HG03097 (cell line): ENCODE measurements around the gene AMD1.
A peak's percentile ranks its signal among the peaks of the same experiment; 100 is the strongest.
"Not testable (repeated sequence)": the region's sequence is repeated elsewhere in the genome, so short reads cannot be mapped to it uniquely, and the experiment has no call there.

Experiments
- ATAC-seq: cut with Tn5 transposase; IDR thresholded peaks from one replicate; pipeline ENCODE4 v1.9.1; 2021; ENCODE audit not compliant: unreplicated experiment, low FRiP score

The AMD1 gene

DNA sequence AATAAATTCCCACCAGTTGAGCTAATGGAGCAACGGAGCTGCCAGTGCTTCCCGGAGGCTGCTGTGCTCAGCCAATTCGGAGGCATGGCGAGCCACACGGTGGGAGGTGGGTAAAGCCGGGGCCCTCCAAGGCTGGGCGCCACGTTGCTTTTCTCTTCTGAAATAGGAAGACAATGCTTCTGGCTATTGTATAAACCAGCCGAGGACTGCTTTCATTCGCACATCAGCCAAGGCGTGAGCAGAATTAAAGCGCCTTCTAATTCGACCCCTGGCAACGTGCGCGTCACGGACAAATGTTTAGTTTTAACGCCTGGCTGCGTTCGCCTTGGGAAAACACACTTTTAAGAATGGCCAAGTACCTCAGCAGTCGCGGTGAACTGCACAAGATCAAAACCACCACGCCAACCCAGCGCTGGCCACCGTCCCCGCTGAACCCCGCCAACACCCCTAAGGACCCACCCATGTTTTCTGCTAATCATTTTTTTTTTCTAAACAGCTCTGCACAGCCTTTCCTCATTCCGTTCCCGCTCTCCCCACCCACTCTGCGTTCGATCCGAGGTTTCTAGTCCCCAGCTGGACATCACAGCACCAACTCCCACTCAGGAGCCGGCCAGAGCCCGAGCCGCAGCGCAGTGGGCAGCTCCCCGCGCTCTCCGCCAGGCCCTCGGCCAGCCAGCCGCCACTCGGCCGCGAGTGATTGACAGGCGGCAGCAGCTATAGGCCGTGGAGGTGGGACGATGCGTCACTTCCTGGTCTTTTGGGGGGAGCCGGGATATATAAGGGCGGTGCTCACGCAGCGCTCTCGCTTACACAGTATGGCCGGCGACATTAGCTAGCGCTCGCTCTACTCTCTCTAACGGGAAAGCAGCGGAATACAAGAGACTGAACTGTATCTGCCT is at the start of gene AMD1:
Gene AMD1 (plus strand): TSS at position 805 of the 899 bp plus-strand sequence. CDS start 321 bp downstream, outside the sequence.
- ATAC-seq, result peak; percentile 69

DNA sequence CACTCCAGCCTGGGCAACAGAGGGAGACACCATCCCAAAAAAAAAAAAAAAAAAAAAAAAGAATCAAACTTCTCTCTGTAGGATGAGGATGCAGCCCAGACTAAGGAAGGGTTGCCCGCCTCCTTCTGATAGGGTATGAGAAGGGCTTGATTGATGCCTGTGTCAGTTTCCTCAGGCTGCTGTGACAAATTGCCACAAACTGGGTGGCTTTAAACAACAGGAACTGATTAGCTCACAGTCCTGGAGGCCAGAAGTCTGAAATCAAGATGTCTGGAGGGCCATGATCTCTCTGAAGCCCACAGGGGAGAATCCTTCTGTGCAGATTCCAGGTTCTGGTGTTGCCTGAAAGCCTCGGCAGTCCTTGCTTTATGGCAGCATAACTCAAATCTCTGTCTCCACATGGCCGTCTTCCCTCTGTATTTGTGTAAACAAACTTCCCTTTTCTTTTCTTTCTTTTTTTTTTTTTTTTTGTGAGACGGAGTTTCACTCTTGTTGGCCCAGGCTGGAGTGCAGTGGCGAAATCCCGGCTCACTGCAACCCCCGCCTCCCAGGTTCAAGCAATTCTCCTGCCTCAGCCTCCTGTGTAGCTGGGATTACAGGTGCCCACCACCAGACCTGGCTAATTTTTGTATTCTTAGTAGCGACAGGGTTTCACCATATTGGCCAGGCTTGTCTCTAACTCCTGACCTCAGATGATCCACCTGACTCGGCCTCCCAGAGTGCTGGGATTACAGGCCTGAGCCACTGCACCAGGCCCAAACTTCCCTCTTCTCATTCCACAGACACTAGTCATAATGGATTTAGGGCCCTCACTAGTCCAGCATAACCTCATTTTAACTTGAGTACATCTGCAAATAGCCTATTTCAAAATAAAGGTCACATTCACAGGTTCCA is 48.1 kb upstream of the AMD1 start:
- ATAC-seq, result no peak

DNA sequence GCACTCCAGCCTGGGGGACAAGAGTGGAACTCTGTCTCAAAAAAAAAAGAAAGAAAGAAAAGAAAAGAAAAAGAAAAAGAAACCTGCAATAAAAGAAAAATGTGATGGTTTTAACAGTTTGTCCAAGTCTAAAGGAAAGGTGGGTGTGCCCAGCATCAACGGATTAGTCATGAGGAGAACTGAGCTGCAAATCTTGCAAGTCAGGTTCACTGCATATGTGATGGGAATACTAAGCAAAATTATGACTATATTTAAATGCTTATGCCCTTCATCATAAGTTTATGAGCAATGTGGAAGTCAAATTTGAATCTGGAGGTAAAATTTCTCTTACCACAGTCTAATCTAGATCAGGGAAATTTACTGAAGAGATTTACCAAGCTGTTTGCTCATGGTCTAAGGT is 46.2 kb upstream of the AMD1 start:
- no peak for ATAC-seq

DNA sequence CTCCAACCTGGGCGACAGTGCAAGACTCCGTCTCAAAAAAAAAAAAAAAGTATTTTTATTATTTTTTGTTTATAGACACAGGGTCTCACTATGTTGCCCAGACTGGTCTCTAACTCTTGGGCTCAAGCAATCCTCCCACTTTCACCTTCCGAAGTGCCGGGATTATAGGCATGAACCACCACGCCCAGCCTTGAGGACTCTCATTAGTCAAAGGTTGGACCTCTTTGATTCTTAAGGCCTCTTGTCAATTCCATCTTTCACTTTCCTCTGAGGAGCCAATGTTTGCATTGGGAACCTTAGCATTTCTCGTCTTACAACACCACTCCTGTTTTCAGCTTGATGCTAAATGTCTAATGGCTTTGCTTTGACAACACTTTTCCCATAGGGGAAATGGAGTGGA is 43.2 kb upstream of the AMD1 start:
- ATAC-seq, result no peak

DNA sequence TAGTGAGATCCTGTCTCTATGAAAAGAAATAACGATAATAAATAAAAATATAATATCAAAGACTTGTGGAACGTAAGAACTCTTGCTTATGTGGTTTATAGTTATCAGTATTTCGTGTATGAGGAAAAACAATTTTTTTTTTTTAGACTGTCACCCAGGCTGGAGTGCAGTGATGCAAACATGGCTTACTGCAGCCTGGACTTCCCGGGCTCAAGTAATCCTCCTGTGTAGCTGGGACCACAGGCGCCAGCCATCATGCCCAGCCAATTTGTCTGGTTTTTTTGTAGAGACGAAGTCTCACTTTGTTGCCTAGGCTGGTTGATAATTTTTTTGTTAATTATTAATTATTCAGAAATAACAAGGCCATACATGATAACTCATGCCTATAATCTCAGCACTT is 40.8 kb upstream of the AMD1 start:
- ATAC-seq, result no peak

DNA sequence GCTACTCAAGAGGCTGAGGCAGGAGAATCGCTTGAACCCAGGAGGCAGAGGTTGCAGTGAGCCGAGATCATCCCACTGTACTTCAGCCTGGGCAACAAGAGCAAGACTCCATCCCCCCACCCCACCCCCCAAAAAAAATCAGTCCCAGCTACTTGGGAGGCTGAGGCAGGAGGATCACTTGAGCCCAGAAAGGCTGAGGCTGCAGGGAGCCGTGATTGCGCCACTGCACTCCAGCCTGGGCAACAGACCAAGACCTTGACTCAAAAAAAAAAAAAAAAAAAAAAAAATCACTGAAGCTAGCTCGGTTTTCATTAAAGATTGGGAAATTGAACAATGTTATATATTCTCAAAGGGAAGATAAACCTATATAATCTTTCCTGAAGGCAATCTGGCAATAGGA is 38.8 kb upstream of the AMD1 start:
- ATAC-seq, result not testable (repeated sequence)

DNA sequence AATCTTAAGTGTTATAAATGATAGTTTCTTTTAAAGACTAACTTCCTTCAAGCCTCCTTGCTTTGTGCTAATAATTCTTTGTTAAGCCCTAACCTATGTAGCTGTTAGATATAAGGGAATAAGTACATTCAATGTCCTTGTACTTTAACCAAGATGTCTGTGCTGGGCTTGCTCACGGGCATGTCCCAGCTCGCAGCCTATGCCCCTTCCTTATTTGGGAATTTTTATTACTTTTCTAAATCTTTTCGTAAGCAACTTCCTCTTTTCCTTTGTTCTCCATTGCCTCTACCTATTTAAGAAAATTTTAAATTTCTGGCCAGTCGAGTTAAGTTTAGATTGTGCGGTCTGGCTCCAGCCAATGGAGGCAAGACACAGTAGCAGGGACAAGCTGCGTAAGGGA is 33.3 kb upstream of the AMD1 start:
- no peak for ATAC-seq

DNA sequence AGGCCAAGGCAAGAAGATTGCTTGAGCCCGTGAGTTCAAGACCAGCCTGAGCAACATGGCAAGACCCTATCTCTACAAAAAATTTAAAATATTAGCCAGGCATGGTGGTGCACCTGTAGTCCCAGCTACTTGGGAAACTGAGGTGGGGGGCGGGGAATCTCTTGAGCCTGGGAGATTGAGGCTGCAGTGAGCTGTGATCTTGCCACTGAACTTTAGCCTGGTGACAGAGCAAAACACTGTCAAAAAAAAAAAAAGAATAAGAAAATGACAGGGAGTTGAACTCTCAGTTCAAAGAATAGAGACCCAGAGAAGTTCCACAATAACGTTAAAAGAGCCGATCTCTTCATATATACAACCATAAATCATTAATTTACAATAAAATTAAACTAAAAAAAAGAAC is 24.8 kb upstream of the AMD1 start:
- ATAC-seq, result no peak

DNA sequence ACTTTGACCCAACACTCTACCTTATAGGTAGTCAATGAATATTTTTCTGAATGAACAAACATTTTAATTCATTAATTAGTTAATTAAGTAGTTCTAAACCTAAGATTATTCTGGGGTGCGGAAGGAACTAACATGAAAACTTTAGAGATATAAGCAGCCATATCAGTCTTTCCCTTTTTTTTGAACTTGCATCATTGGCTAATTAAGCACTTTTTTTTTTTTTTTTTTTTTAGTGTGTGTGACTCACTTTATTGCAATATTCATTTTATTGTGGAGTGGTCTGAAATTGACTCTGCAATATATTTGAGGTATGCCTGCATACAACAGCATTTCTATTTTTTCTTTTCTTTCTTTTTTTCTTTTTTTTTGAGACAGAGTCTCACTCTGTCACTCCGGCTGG is 21.8 kb upstream of the AMD1 start:
- no peak for ATAC-seq

DNA sequence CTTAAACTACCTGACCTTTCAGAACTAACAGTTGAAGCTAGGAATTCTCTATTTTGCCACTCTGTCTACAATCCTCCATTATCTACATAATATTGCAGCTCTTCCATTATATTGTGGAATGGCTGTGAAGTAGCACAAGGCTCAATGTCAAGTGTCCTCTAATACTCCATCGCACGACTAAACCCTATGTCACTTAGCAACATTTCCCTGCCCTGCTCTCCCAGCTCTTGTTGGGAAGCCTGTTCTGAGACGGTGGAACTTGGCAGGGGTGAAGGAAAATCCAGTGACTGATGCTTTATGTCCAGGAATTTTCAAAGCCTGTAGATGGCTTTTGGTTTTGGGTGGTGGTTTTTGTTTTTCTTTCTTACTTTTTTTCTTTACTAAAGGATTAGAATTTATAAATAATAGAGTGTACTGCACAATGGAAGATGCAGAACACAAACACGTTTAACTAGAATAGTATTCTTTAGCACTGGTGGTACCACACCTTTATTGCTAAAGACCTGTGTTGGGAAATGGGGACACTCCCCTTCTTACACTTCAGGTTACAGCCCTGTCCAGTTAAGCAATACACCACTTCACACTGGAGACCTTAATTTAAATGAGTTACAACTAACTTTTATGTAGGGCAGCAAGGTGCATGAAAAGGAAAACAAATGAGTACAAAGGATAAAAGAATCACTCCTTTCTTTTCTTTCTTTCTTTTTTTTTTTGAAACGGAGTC is 20.7 kb upstream of the AMD1 start:
- no peak for ATAC-seq

DNA sequence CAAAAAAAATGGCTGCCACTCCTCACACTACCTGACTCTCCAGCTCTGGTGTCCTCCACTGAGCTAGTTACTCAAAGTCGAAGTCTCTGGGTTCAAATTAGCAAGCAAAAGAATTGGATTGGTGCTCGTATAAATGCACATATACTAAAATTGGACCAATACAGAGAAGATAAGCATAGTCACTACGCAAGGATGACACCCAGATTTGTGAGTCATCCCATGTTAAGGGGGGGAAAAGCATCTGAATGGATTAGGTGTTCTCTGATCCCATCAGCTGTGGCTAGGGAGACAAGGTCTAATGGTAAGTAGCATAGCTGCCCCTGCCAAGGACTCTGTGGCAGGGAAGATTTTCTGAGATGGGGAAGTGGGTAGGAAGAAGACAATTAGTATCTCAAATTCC is 18.3 kb upstream of the AMD1 start:
- no peak for ATAC-seq

DNA sequence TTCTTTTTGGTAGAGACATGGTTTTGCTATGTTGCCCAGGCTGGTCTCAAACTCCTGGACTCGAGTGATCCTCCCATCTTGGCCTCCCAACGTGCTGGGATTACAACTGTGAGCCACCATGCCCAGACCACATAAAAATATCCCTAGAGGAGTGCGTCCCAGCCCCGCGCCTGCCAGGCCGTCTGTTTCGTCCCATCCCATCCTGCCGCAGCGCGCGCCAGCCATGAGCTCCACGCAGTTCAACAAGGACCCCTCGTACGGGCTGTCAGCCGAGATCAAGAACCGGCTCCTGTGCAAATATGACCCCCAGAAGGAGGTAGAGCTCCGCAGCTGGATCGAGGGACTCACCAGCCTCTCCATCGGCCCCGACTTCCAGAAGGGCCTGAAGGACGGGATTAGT is 16.6 kb upstream of the AMD1 start:
- no peak for ATAC-seq

DNA sequence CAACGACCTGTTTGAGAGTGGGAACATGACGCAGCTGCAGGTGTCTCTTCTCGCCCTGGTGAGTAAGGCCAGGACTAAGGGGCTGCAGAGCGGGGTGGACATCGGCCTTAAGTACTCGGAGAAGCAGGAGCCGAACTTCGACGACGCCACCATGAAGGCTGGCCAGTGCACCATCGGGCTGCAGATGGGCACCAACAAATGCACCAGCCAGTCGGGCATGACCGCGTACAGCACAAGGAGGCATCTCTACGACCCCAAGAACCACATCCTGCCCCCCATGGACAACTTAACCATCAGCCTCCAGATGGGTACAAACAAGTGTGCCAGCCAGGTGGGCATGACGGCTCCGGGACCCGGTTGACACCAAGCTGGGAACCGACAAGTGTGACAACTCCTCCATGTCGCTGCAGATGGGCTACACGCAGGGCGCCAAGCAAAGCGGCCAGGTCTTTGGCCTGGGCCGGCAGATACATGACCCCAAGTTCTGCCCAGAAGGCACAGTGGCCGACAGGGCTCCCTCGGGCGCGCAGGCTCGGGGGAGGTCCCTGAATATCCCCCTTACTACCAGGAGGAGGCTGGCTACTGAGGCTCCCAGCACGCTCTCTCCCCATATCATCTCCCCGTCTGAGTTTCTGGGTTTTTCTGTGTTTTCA is 15.9 kb upstream of the AMD1 start:
- ATAC-seq, result no peak

DNA sequence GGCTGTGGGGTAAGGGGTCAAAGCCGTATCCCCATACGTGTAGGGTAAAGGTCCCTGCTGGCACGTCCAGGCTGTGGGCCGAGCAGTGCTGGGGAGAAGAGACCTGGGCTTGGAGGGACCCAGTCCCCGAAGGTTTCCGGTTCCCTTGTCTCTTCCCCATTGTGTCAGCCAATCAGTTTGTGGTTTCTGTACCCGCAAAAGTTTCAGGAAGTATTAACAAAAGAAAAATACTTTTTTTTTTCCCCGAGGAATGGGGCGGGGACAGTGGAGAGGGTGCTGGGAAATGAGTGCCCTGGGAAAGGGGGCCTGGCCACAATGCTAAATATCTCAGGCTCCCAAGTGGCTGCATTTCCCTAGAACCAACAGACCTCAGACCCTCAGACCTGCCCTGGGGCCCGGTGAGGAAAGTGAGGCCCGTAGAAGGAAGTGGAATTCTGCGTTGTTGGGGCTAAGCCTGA is 15.2 kb upstream of the AMD1 start:
- no peak for ATAC-seq

DNA sequence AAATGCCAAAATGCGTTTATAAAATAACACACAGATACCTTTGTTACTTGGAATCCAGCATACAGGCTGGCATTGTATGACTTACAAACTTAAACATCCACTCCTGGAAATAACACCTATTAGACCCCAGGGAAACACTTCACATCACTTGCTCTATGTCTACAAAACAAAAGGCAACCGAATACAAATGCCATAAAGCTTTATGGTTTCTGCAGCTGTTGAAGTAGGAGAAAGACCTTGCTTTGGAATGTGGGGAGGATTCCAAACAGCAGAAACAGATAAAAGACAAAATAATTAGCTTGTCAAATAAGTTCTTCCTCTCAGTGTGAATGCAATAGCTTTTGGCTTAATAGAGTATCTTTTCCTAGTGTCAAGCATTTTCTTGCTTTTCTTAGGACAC is 9.8 kb upstream of the AMD1 start:
- ATAC-seq, result no peak

DNA sequence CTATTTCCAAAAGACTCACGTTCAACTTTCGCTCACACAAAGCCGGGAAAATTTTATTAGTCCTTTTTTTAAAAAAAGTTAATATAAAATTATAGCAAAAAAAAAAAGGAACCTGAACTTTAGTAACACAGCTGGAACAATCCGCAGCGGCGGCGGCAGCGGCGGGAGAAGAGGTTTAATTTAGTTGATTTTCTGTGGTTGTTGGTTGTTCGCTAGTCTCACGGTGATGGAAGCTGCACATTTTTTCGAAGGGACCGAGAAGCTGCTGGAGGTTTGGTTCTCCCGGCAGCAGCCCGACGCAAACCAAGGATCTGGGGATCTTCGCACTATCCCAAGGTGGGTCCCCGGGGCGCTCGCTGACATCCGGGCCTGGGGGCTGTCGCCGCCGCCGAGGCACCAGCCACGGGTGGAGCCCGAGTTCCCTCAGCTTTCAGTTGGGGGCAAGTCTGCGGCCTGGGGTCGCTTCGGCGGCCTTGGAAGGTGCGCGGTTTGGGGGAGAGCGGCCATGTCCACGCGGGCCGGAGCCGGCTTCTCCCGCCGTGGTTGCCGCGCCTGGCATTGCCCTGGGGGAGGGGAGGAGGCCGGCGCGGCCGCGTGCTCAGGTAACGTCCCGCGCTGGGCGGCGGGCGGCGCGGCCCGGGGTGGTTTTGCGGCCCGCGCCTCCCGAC is 429 bp downstream of the AMD1 start:
- peak; percentile 11 for ATAC-seq

DNA sequence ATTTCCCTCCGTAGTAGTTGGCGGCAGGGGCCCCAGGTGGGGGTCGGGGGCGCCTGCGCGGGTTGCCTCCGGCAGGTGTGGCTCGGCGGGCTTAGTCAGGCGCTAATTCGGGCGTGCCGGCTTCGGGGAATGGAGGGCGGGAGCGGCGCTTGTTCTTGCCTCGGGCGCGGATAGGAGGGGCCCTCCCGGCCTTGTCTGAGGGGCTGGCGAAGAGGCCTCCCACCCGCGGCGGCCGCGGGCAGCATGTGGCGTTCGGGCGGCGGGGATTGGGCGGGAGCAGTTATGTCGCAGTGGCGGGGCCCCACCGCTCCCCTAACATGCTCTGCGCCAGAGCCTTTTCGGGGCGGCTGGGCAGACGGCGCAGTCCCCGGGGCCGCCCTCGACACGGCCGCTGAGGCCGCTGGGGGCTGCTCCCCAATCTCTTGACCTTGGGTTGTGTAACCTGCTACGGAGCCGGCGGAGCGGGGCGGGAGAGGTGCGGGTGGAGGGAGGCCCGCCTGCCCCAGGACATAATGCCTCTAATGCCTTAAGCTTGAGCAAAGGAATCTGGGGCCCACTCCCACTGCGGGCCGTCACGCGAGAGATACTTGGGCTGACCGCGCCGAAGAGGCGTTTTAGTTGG is 1.1 kb downstream of the AMD1 start:
- ATAC-seq, result peak; percentile 16

DNA sequence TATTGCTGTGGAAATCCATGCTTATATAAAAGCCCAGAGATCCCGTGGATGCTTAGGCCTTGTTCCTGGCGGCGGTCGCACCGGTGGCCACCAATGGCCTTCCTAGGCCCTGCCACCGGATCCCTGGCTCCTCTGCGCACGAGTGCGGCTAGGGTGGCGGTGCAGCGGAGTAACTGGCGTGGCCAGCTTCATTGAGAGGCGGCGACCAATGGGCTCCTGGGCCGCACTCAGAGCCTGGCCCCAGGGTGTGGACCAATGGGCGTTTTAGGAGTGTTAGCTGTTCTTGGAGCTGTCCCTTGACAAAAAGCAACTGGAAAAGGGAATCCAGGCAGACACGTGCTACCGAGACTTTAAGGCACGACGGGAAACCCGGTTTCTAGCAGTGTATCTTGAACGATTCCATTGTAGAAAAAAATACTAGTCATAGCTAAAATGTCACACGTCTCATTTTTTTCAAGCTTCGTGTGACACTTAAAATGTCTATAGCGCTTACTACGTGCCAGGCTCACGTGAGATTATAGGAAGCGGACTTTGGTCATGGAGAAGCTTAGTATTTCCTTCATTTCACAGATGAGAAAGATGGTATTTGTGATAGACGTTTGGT is 1.7 kb downstream of the AMD1 start:
- peak; percentile 32 for ATAC-seq
